Dermis blood vessel endothelial cell (primary cell): ENCODE results near the gene USF2. TPM values are rescaled to one million over a fixed set of nuclear protein-coding genes. Genes with fewer than 3 reads are reported as not detected.

ENCODE experiments used
- DNase-seq: peaks from one replicate; pipeline ENCODE4 v3.0.0; 2010
- total RNA-seq: library from RNA; depleted of rRNA; stranded (reverse); fragments of >200 nt; gene quantifications from 2 replicates; pipeline ENCODE4 v1.2.3, GENCODE V29; 2014

Gene USF2
- total RNA-seq, 1 donor from 2014 or later = 47.5 TPM

DNA sequence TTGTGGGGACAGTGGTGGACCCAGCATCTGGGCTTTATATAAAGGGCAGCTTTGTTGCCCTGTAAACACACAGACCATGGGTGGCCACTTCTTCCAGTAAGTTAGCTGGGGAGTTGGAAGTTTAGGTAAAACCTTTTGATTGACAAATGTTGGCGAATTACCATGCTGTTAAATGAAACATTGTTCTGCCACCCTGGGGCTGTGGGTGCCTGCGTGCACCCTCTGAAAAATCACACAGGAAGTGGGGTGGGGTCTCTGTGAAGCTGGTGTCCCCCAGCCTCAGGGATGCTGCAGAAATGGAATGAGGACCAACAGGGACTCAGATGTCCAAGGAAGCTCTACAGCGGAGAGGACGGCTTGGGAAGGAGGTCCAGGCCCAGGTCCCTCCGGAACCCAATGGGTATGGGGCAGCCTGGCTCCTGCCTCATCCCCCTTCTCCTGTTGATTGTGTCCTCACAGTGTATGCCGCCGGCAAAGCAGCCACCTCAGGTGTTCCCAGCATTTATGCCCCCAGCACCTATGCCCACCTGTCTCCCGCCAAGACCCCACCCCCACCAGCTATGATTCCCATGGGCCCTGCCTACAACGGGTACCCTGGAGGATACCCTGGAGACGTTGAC lies 2.8 kb upstream of the USF2 start:
- no peak for DNase-seq

- peak; percentile 21 for DNase-seq
These were observed 2.0 kb upstream of the USF2 start for GRCh38 chr19:35266520-35267352.

DNA sequence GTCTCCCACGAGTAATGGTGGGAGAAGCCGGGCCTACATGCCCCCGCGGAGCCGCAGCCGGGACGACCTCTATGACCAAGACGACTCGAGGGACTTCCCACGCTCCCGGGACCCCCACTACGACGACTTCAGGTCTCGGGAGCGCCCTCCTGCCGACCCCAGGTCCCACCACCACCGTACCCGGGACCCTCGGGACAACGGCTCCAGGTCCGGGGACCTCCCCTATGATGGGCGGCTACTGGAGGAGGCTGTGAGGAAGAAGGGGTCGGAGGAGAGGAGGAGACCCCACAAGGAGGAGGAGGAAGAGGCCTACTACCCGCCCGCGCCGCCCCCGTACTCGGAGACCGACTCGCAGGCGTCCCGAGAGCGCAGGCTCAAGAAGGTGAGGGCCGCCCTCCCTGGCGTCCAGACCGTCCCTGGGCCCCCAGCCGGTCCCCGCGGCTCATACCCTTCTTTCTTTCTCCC lies 1.4 kb upstream of the USF2 start:
- DNase-seq = peak; percentile 54

- peak; percentile 84 for DNase-seq
These were observed 785 bp upstream of the USF2 start for GRCh38 chr19:35267818-35268535.

- peak; percentile 90 for DNase-seq
These were observed 816 bp downstream of the USF2 start for GRCh38 chr19:35269438-35270117.

DNA sequence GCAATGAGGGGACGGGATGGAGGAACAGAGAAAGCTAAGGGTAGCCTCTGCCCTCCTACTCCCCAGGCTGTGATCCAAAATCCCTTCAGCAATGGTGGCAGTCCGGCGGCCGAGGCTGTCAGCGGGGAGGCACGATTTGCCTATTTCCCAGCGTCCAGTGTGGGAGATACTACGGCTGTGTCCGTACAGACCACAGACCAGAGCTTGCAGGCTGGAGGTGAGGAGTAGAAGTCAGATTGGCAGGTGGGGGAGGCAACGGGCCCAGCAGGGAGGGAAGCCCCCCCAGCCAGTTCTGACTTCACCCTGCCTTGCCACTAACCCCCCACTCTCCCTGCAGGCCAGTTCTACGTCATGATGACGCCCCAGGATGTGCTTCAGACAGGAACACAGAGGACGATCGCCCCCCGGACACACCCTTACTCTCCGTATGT lies 1.6 kb downstream of the USF2 start:
- no peak for DNase-seq

GRCh38 chr19:35271546-35271945 lies 2.8 kb downstream of the USF2 start:
- DNase-seq = no peak

DNA sequence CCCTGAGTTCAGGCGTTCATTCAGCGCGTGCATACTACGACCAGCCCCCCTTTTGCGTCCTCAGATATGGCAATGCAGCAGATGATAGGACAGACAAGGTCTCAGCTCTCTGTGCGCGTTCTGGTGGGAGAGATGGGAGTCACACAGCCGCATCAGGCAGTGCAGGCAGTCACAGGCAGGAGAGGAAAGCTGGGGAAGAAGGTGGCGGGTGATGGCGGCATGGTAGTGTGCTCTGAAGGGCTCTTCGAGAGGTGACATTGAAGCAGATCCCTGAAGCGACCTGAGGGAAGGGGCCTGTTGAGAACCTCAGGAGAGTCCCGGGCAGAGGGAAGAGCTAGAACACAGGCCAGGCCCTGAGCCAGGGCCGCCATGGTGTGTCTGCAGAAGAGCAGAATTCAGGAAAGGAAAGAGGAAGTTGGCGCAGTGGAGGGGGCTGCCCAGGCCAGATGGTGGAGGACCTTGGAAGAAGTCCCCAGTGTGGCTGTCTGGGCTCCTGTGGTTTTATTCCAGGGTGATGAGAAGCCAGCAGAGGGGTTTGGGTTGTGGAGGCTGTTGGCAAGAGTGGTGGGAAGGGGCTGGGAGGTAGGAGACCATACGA lies 3.5 kb downstream of the USF2 start:
- DNase-seq = no peak

DNA sequence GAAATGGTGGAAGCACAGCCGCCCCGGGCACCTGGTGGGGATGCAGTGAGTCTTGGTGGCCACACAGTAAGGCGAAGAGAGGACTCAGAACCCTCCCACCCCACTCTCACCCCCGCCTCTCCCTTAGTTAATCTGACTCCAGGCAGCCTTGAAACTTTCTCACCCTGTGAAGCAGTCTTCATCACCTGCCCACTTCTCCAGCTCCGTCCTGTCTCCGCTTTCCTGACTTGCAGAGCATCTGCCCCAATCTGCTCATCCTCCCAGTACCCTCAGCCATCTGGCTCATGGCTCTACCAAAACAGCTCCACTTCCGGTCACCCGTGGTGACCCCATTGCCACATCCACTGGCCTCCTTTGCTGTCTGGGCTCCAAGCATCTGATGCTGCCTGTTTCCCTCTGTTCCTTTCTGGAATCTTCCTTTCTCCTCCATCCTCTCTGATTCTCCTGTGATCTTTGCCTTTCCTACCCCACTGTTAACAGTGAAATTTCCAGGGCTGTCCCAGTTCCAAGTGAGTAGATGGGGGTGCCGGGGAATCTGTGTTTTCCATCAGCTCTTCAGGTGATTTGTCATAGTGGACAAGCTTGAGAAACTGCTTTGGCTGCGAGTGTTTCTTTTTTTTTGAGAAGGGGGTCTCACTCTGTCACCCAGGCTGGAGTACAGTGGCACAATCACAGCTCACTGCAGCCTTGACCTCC lies 4.3 kb downstream of the USF2 start:
- no peak for DNase-seq

DNA sequence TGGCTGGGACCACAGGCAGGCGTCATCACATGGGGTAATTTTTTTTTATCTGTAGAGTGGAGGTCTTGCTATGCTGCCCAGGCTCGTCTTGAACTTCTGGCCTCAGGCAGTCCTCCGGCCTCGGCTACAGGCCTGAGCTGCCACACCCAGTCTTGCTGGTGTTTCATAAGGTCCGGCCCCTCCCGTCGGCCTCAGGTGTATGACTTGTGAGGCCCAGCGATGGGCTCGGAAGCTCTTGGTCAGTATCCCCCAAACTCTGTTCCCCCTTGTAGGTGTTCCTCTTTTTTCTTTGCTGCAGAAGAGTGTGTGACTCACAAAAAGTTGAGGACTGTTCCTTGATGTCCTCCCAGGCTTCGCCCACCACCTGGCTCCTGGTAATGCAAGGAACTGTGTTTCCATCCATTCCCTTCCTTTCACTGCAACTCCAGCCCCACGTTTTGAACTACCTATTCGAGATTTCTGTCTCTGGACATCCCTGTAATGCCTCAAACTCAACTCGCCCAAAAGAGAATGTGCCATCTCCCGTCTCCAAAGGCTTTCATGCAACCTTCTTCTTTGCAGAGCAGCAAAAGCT lies 5.0 kb downstream of the USF2 start:
- DNase-seq = no peak

DNA sequence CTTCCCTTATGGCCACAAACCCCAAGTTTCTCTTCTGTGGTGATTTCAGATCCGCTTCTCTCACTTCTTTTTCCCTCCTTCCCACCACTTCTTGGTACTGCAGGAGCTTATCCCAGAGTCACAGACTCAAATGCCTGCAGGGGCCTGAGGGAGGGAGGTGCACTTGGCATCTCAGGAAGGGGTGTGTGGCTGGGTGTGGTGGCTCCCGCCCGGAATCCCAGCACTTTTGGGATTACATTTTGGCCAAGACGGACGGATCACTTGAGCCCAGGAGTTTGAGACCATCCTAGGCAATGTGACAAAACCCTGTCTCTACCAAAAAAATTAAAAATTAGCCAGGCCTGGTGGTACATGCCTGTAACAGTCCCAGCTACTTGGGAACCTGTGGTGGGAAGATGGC lies 5.6 kb downstream of the USF2 start:
- no peak for DNase-seq

DNA sequence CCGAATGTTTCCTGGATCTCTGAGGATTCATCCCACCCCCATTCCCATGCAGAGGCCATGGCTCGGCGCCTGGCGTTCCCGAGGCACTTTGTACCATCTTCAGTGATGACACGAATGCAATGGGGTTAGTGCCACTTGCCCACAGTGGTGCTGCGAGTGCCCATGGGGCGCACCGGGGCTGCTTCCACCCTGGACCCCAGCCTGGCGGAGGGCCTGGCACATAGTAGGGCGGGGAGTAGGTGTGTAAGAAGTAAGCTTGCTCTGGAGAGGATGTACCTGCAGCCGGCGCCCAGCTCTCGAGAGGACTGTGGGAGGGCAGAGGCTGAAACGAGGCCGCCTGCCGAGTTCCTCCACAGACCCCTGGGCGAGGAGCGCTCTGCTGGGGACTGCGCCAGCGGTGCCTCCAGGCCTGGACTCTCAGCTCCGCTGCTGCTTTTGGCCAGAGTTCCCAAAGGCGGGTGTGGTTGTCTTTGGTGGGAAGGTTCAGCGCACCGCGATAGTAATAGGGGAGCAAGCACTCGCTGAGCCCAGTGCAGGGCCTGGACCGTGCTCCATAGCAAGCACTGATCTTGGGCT lies 8.0 kb downstream of the USF2 start:
- no peak for DNase-seq

DNA sequence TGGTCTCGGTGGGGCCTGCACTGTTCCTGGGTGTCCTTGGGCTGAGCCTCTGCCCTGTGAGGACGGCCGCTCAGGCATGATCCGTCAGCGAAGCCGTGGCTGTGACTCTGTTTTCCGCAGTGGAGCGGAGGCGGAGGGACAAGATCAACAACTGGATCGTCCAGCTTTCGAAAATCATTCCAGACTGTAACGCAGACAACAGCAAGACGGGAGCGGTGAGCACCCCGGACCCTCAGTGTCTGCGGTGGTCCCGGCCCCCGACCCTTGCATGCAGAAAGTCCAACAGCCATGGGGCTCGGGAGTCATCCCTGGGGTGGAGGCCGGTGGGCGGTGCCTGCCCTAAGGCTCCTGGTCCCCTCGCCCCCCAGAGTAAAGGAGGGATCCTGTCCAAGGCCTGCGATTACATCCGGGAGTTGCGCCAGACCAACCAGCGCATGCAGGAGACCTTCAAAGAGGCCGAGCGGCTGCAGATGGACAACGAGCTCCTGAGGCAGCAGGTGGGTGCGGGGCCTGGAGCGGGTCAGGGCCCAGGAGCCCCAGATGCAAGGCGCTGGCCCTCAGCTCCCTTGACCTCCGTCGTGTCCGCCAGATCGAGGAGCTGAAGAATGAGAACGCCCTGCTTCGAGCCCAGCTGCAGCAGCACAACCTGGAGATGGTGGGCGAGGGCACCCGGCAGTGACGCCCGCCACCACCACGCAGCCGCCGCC lies 10.0 kb downstream of the USF2 start:
- DNase-seq = no peak

DNA sequence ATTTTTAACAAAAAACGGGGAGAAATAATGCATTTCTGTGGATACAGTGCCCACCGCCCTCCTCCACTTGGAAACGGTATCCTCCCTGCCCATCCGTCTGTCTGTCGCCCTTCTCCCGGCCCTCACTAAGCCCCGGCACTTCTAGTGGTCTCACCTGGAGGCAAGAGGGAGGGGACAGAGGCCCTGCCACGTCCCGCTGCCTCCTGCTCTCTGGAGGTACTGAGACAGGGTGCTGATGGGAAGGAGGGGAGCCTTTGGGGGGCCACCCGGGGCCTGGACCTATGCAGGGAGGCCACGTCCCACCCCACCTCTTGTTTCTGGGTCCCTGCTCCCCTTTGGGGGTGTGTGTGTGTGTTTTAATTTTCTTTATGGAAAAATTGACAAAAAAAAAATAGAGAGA lies 10.6 kb downstream of the USF2 start:
- no peak for DNase-seq

DNA sequence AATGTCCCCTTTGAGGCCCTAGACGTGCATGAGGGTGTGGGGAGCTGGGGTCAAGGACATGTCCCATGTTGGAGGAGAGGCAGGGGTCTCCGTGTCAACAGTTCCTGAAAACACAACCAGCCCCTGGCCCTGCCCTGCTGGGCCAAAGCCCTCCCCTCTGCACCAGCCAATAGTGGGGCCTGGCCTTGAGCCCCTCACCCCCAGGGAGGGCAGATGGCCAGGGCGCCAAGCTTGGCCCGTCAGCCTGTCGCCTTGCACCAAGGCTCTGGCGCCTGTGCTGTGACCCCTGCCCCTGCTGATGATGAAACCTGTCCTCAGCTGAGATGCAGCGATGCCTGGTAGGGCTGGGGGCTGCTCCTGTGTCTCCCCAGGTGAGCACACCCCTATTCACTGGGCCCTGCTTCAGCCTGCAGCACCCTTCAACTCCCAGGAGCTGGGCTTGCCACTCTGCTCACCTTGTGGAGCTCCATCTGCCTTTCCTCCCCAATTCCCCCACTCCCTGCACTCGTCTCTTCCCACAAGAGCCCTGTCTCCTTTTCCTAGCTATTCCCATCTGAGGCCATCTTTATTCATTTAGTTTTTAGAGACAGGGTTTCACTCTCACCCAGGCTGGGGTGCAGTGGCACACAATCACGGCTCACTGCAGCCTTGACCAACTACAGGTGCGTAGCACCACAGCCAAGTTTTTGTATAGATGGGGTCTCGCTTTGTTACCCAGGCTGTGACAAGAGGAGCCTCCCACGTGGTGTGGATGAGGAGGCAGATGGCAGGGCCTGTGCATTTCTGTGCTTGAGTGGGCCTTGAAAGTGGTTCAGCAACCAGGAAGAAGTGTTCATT lies 11.4 kb downstream of the USF2 start:
- DNase-seq = no peak

DNA sequence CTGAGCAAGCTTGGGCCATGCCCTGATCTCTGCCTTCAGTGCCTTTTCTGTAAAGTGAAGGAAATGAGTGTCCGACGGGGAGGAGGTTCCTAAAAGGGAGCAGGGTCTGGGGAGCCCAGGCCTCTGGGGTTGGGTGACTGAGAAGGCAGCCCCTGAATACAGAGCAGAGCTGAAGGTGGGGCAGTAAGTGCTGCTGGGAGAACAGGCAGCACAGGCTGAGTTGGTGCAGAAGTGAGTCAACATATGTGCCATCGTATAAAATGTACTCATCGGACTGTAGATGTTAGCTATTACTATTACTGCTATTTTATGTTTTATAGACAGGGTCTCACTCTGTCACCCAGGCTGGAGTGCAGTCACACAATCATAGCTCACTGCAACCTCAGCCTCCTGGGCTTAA lies 12.5 kb downstream of the USF2 start:
- DNase-seq = no peak

DNA sequence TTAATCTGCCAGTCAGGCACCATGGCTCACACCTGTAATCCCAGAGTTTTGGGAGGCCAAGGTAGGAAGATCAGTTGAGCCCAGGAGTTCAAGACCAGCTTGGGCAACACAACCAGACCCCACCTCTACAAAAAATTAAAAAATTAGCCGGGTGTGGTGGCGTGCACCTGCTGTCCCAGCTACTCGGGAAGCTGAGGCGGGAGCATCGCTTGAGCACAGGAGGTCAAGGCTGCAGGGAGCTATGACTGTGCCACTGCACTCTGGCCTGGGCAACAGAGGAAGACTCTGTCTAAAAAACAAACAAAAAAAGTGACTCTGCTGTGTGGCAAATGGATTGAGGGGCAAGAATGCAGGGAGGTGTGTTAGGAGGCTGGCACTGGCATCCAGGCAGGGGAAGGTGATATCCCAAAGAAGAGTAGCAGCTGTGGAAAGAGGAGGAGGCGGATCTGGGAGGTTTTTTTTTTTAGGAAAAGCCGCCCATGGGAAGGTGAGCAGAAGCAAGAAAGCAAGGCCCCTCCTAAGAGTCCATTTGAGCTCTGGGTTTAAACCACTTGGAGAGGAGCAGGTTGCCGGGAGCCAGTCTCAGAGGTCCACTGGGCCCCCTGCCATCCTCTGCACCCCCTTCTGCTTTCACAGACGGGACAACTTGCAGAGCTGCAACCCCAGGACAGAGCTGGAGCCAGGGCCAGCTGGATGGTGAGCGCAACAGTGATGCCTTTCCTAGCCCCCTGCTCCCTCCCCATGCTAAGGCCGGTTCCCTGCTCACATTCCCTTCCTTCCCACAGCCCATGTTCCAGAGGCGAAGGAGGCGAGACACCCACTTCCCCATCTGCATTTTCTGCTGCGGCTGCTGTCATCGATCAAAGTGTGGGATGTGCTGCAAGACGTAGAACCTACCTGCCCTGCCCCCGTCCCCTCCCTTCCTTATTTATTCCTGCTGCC lies 15.7 kb downstream of the USF2 start:
- no peak for DNase-seq

- DNase-seq = no peak
These were observed 16.3 kb downstream of the USF2 start for GRCh38 chr19:35285095-35285449.
